Esophagus squamous epithelium (tissue), 5 donors: ENCODE results near the gene PRLR. TPM values are rescaled to one million over a fixed set of nuclear protein-coding genes. Genes with fewer than 3 reads are reported as not detected.

Experiments used
- DNase-seq: peaks from one replicate; lab custom pipeline; 2025; lab: John Stamatoyannopoulos, UW
- H3K27ac ChIP-seq, 4 donors: fragments of 200-600 bp; sonication (generic); one replicate each; pipeline ENCODE4 v1.5.1; 2016 to 2019; ENCODE audit warnings: mild to moderate bottlenecking in 1 of 4
- H3K27me3 ChIP-seq, 4 donors: fragments of 200-600 bp; sonication (generic); 1 replicate in 3 of 4; 2 replicates in 1 of 4; pipeline versions ENCODE4 v1.5.1 to v1.6.0; 2017 to 2021; ENCODE audit warnings: antibody characterized with exemption in 1 of 4
- H3K36me3 ChIP-seq, 3 donors: fragments of 200-600 bp; sonication (generic); one replicate each; pipeline ENCODE4 v1.5.1; 2016 to 2019
- H3K4me1 ChIP-seq, 3 donors: fragments of 200-600 bp; sonication (generic); one replicate each; pipeline ENCODE4 v1.5.1; 2017 to 2019
- H3K4me3 ChIP-seq, 4 donors: fragments of 200-600 bp; sonication (generic); 1 replicate in 3 of 4; 2 replicates in 1 of 4; pipeline ENCODE4 v1.5.1; 2016 to 2019; ENCODE audit warnings: mild to moderate bottlenecking in 2 of 4, moderate library complexity in 1 of 4
- H3K9me3 ChIP-seq, 3 donors: fragments of 200-600 bp; sonication (generic); one replicate each; pipeline ENCODE4 v1.5.1; 2016 to 2019
- CTCF ChIP-seq, 6 experiments: fragments of 450-650 bp in 4 of 6; fragments of 200-600 bp in 2 of 6; sonication (generic) in 2 of 6; IDR thresholded peaks; one replicate each; pipeline ENCODE4 v1.5.1; 2016 to 2019; ENCODE audit warnings: antibody characterized with exemption in 6 of 6, mild to moderate bottlenecking in 4 of 6, moderate library complexity in 4 of 6
- POLR2A ChIP-seq, 4 donors: fragments of 450-650 bp; IDR thresholded peaks; one replicate each; pipeline ENCODE4 v1.6.1; 2017; ENCODE audit warnings: antibody characterized with exemption in 4 of 4, mild to moderate bottlenecking in 4 of 4, moderate library complexity in 3 of 4
- WGBS, 2 donors: methylation state at CpG; one replicate each; pipeline ENCODE4 v1.1.5; 2018; 5-methylcytosine and 5-hydroxymethylcytosine counted together
- intact Hi-C: fragments of 100-400 bp; cut with DNase I; formaldehyde crosslinking; loops from one replicate; pipeline ENCODE4 v1.15.0; 2022
- total RNA-seq, 4 donors: library from RNA; depleted of rRNA; stranded (reverse); fragments of >200 nt; gene quantifications; one replicate each; pipeline ENCODE4 v1.1.0, GENCODE V29; 2016
- donor health status: DM: yes; HTN: yes; CAD: no.

The PRLR gene
- total RNA-seq, 4 donors from 2014 or later, result 1.5 to 2.8 (median 2.3) TPM

- Histone ChIP-seq H3K36me3 (no peaks in the 10 kb centered on the region), H3K4me1 (peaks cover 0 to 21% (median 0%) of the 10 kb centered on the region in 3 donors), H3K4me3 (no peak overlapping the region), H3K27ac (no peak overlapping the region), H3K27me3 (no peaks in the 10 kb centered on the region), H3K9me3 (no peaks in the 10 kb centered on the region)
- 83 to 86% methylated on average over 2 of the region's 2 CpGs for WGBS, 2 donors
- intact Hi-C loops, result no loop called here
- TF ChIP-seq POLR2A (IDR thresholded peaks at IDR 0.05) (no peak), CTCF (IDR thresholded peaks at IDR 0.05) (no peak)
- no peak for DNase-seq
Measured at GRCh38 chr5:35125746-35126145, 104.5 kb downstream of the PRLR start.

GRCh38 chr5:35124932-35125331 is 105.4 kb downstream of the PRLR start:
- Histone ChIP-seq H3K36me3 (no peaks in the 10 kb centered on the region), H3K4me1 (peaks cover 0 to 13% (median 0%) of the 10 kb centered on the region in 3 donors), H3K27ac (no peak overlapping the region), H3K4me3 (no peak overlapping the region), H3K9me3 (no peaks in the 10 kb centered on the region), H3K27me3 (no peaks in the 10 kb centered on the region)
- WGBS, 2 donors, result 65 to 78% methylated on average over 2 of the region's 2 CpGs
- intact Hi-C loops, result no loop called here
- TF ChIP-seq POLR2A (IDR thresholded peaks at IDR 0.05) (no peak), CTCF (IDR thresholded peaks at IDR 0.05) (no peak)
- DNase-seq, result no peak

GRCh38 chr5:35122819-35123218 is 107.5 kb downstream of the PRLR start:
- TF ChIP-seq CTCF (IDR thresholded peaks at IDR 0.05) (no peak), POLR2A (IDR thresholded peaks at IDR 0.05) (no peak)
- H3K27me3 ChIP-seq, result no peaks in the 10 kb centered on the region
- H3K27ac ChIP-seq, result no peak overlapping the region
- intact Hi-C loops, result no loop called here
- no peaks in the 10 kb centered on the region for H3K9me3 ChIP-seq
- WGBS, 2 donors, result 71 to 73% methylated on average over 2 of the region's 2 CpGs
- DNase-seq, result no peak
- no peaks in the 10 kb centered on the region for H3K4me1 ChIP-seq
- H3K36me3 ChIP-seq, result no peaks in the 10 kb centered on the region
- H3K4me3 ChIP-seq, result no peak overlapping the region

- no peaks in the 10 kb centered on the region for H3K36me3 ChIP-seq
- TF ChIP-seq POLR2A (IDR thresholded peaks at IDR 0.05) (no peak), CTCF (IDR thresholded peaks at IDR 0.05) (no peak)
- no peak overlapping the region for H3K27ac ChIP-seq
- intact Hi-C loops, result no loop called here
- no peak overlapping the region for H3K4me3 ChIP-seq
- H3K9me3 ChIP-seq, result no peaks in the 10 kb centered on the region
- no peaks in the 10 kb centered on the region for H3K27me3 ChIP-seq
- no peak for DNase-seq
- 18 to 29% methylated on average over 1 of the region's 1 CpG for WGBS, 2 donors
- no peaks in the 10 kb centered on the region for H3K4me1 ChIP-seq
Measured at GRCh38 chr5:35120715-35121114, 109.6 kb downstream of the PRLR start.

GRCh38 chr5:35117967-35118366 is 112.3 kb downstream of the PRLR start:
- DNase-seq, result no peak
- Histone ChIP-seq H3K36me3 (no peaks in the 10 kb centered on the region), H3K27ac (no peak overlapping the region), H3K4me1 (peaks cover 0 to 3% (median 0%) of the 10 kb centered on the region in 3 donors), H3K4me3 (no peak overlapping the region), H3K9me3 (no peaks in the 10 kb centered on the region), H3K27me3 (no peaks in the 10 kb centered on the region)
- intact Hi-C loops, result no loop called here
- 52 to 62% methylated on average over 6 of the region's 6 CpGs for WGBS, 2 donors
- TF ChIP-seq POLR2A (IDR thresholded peaks at IDR 0.05), result no peak
- TF ChIP-seq CTCF (IDR thresholded peaks at IDR 0.05), result no peak
